DMS53 (cell line): ENCODE data around the gene CASS4.

Source experiments
- DNase-seq: peaks from one replicate; lab custom pipeline; 2025; lab: John Stamatoyannopoulos, UW

The CASS4 gene

GRCh38 chr20:56423211-56423610, 11.2 kb downstream of the CASS4 start:
- no peak for DNase-seq

- DNase-seq = no peak
These were observed 11.8 kb downstream of the CASS4 start for GRCh38 chr20:56423886-56424285.

GRCh38 chr20:56424931-56425330, 12.9 kb downstream of the CASS4 start:
- DNase-seq = no peak

GRCh38 chr20:56426026-56426425, 14.0 kb downstream of the CASS4 start:
- DNase-seq = no peak

- no peak for DNase-seq
These were observed 14.9 kb downstream of the CASS4 start for GRCh38 chr20:56426926-56427325.

- no peak for DNase-seq
These were observed 15.7 kb downstream of the CASS4 start for GRCh38 chr20:56427797-56428196.

GRCh38 chr20:56428410-56428809, 16.4 kb downstream of the CASS4 start:
- DNase-seq = no peak

- DNase-seq = no peak
These were observed 16.8 kb downstream of the CASS4 start for GRCh38 chr20:56428881-56429280.

GRCh38 chr20:56429502-56429901, 17.4 kb downstream of the CASS4 start:
- no peak for DNase-seq

GRCh38 chr20:56429941-56430340, 17.9 kb downstream of the CASS4 start:
- DNase-seq = no peak

- DNase-seq = no peak
These were observed 18.4 kb downstream of the CASS4 start for GRCh38 chr20:56430461-56430860.

- DNase-seq = no peak
These were observed 18.9 kb downstream of the CASS4 start for GRCh38 chr20:56430957-56431356.

- no peak for DNase-seq
These were observed 19.4 kb downstream of the CASS4 start for GRCh38 chr20:56431471-56431870.

GRCh38 chr20:56433221-56433879, 21.3 kb downstream of the CASS4 start:
- no peak for DNase-seq

GRCh38 chr20:56433880-56434255, 21.8 kb downstream of the CASS4 start:
- DNase-seq = no peak

GRCh38 chr20:56437196-56437960, 25.3 kb downstream of the CASS4 start:
- DNase-seq = no peak

- DNase-seq = no peak
These were observed 26.2 kb downstream of the CASS4 start for GRCh38 chr20:56438284-56438683.

GRCh38 chr20:56439771-56440291, 27.8 kb downstream of the CASS4 start:
- DNase-seq = no peak

- no peak for DNase-seq
These were observed 28.4 kb downstream of the CASS4 start for GRCh38 chr20:56440346-56441007.

GRCh38 chr20:56442389-56443365, 30.6 kb downstream of the CASS4 start:
- no peak for DNase-seq

- peak; percentile 29 for DNase-seq
These were observed 31.8 kb downstream of the CASS4 start for GRCh38 chr20:56443654-56444540.
